DND-41 (cell line): ENCODE data around the gene MAD2L1.

Experiments
- ATAC-seq: fragments of 200-7000 bp; cut with Tn5 transposase; 3 replicates; pipeline ENCODE4 v1.9.1; 2021; ENCODE audit warnings: low read depth; ENCODE audit not compliant: insufficient read depth
- DNase-seq: peaks from one replicate; pipeline ENCODE4 v3.0.0-alpha.2; 2020
- H2AFZ ChIP-seq: 2 replicates; pipeline ENCODE4 v1.6.0; 2012; ENCODE audit warnings: low read depth, low read length
- H3K27ac ChIP-seq: 2 replicates; pipeline ENCODE4 v1.5.1; 2012; ENCODE audit warnings: low read length, inconsistent platforms
- H3K27me3 ChIP-seq: fragments of 200-600 bp; sonication (generic); 2 replicates; pipeline ENCODE4 v1.6.0; 2012; ENCODE audit warnings: low read length, mild to moderate bottlenecking, inconsistent platforms; ENCODE audit not compliant: insufficient read depth, poor library complexity
- H3K36me3 ChIP-seq: 2 replicates; pipeline ENCODE4 v1.5.1; 2012; ENCODE audit warnings: low read length, inconsistent platforms; ENCODE audit not compliant: insufficient read depth
- H3K4me1 ChIP-seq: 2 replicates; pipeline ENCODE4 v1.5.1; 2012; ENCODE audit warnings: mild to moderate bottlenecking, low read length; ENCODE audit not compliant: insufficient read depth
- H3K4me2 ChIP-seq: 2 replicates; pipeline ENCODE4 v1.6.0; 2012; ENCODE audit warnings: mild to moderate bottlenecking, moderate library complexity, low read length, inconsistent platforms; ENCODE audit not compliant: insufficient read depth
- H3K4me3 ChIP-seq, 2 experiments: fragments of 200-600 bp in 1 of 2; shearing (Covaris generic) in 1 of 2; 2 replicates each; pipeline ENCODE4 v1.5.1; 2012 to 2016; ENCODE audit warnings: inconsistent platforms in 2 of 2, low read length in 2 of 2, mild to moderate bottlenecking in 2 of 2, low read depth in 1 of 2, moderate library complexity in 1 of 2
- H3K79me2 ChIP-seq: 2 replicates; pipeline ENCODE4 v1.6.0; 2012; ENCODE audit warnings: low read length, inconsistent platforms; ENCODE audit not compliant: insufficient read depth
- H3K9ac ChIP-seq: 2 replicates; pipeline ENCODE4 v1.6.0; 2012; ENCODE audit warnings: low read depth, mild to moderate bottlenecking, inconsistent platforms, low read length, moderate library complexity
- H3K9me3 ChIP-seq: 2 replicates; pipeline ENCODE4 v1.5.1; 2012; ENCODE audit warnings: low read length, moderate library complexity, mild to moderate bottlenecking, inconsistent platforms; ENCODE audit not compliant: insufficient read depth, severe bottlenecking
- H4K20me1 ChIP-seq: 2 replicates; pipeline ENCODE4 v1.6.0; 2012; ENCODE audit warnings: low read length; ENCODE audit not compliant: insufficient read depth
- EZH2 ChIP-seq: IDR thresholded peaks from 3 replicates; pipeline ENCODE4 v1.6.1; 2012; ENCODE audit warnings: borderline replicate concordance, low read depth, mild to moderate bottlenecking, moderate library complexity, low read length, inconsistent platforms; ENCODE audit not compliant: severe bottlenecking
- TF ChIP-seq, protein P1 (sequence below): IDR thresholded peaks from 2 replicates; pipeline ENCODE4 v1.5.1; 2012; ENCODE audit warnings: borderline replicate concordance, low read length, moderate library complexity, mild to moderate bottlenecking; ENCODE audit not compliant: poor library complexity, severe bottlenecking; ENCODE audit errors: extremely low read depth

The MAD2L1 gene

GRCh38 chr4:120062663-120063195 lies 3.9 kb downstream of the MAD2L1 start:
- Histone ChIP-seq H3K9me3 (no peaks in the 10 kb centered on the region), H3K27me3 (no peaks in the 10 kb centered on the region), H4K20me1 (peaks cover 41% of the 10 kb centered on the region), H3K79me2 (peaks cover 94% of the 10 kb centered on the region), H3K4me3 (peak overlapping the region in 1 of 2 experiments; percentile 8; a peak in 2 of 4 replicates), H2AFZ (no peak overlapping the region), H3K36me3 (peaks cover 77% of the 10 kb centered on the region), H3K27ac (no peak overlapping the region), H3K4me1 (peaks cover 40% of the 10 kb centered on the region), H3K4me2 (peak overlapping the region; percentile 76), H3K9ac (peak overlapping the region; percentile 88)
- DNase-seq (no peak), ATAC-seq (no peak)
- TF ChIP-seq, protein P1, sequence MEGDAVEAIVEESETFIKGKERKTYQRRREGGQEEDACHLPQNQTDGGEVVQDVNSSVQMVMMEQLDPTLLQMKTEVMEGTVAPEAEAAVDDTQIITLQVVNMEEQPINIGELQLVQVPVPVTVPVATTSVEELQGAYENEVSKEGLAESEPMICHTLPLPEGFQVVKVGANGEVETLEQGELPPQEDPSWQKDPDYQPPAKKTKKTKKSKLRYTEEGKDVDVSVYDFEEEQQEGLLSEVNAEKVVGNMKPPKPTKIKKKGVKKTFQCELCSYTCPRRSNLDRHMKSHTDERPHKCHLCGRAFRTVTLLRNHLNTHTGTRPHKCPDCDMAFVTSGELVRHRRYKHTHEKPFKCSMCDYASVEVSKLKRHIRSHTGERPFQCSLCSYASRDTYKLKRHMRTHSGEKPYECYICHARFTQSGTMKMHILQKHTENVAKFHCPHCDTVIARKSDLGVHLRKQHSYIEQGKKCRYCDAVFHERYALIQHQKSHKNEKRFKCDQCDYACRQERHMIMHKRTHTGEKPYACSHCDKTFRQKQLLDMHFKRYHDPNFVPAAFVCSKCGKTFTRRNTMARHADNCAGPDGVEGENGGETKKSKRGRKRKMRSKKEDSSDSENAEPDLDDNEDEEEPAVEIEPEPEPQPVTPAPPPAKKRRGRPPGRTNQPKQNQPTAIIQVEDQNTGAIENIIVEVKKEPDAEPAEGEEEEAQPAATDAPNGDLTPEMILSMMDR: no peak
- no peak for TF ChIP-seq EZH2

- peaks cover 22% of the 10 kb centered on the region for H3K4me1 ChIP-seq
- H3K9ac ChIP-seq: no peak overlapping the region
- H3K36me3 ChIP-seq: peaks cover 90% of the 10 kb centered on the region
- DNase-seq (no peak), ATAC-seq (no peak)
- H3K4me3 ChIP-seq: no peak overlapping the region
- no peaks in the 10 kb centered on the region for H3K9me3 ChIP-seq
- H3K27ac ChIP-seq: no peak overlapping the region
- TF ChIP-seq EZH2: no peak
- TF ChIP-seq, protein P1: no peak
- peaks cover 70% of the 10 kb centered on the region for H3K79me2 ChIP-seq
- no peak overlapping the region for H2AFZ ChIP-seq
- peaks cover 43% of the 10 kb centered on the region for H4K20me1 ChIP-seq
- no peak overlapping the region for H3K4me2 ChIP-seq
- H3K27me3 ChIP-seq: no peaks in the 10 kb centered on the region
Observed at GRCh38 chr4:120059036-120059435, 7.6 kb downstream of the MAD2L1 start.

DNA sequence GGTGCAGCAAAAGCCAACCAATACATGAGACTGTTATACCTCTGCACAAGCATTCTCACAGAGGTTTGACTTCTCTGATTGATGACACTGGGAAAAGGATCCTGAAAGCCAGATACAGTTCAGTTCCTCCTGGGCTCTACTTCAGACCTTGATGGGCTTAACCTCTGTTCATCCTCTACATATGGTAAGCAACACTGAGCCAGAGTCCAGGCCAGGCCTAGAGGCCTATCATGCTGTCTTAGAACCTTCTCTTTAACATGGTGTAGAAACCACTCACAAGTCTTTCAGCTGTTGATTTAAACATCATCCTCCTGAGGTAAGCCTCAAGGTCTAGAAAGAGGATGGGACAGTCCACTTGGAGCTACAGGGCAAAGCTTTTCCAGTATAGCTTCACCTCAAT lies 9.2 kb downstream of the MAD2L1 start:
- H3K27ac ChIP-seq: 0 out of 2 replicates have a peak overlapping the region, but pooled peaks have one; percentile 4
- H3K27me3 ChIP-seq: no peaks in the 10 kb centered on the region
- no peak for DNase-seq
- H3K79me2 ChIP-seq: peaks cover 53% of the 10 kb centered on the region
- H3K4me2 ChIP-seq: no peak overlapping the region
- H2AFZ ChIP-seq: no peak overlapping the region
- no peak for TF ChIP-seq EZH2
- H3K4me3 ChIP-seq: no peak overlapping the region
- H4K20me1 ChIP-seq: peaks cover 27% of the 10 kb centered on the region
- H3K9me3 ChIP-seq: no peaks in the 10 kb centered on the region
- H3K4me1 ChIP-seq: peaks cover 6% of the 10 kb centered on the region
- no peak overlapping the region for H3K9ac ChIP-seq
- peak; percentile 35; the same call in 1 of the 3 replicates for ATAC-seq
- peaks cover 81% of the 10 kb centered on the region for H3K36me3 ChIP-seq

GRCh38 chr4:120056246-120056645 lies 10.4 kb downstream of the MAD2L1 start:
- Histone ChIP-seq H3K36me3 (peaks cover 71% of the 10 kb centered on the region), H3K4me2 (no peak overlapping the region), H3K79me2 (peaks cover 42% of the 10 kb centered on the region), H3K4me1 (no peaks in the 10 kb centered on the region; the same call in 1 of the 2 replicates), H4K20me1 (peaks cover 21% of the 10 kb centered on the region; the same call in 1 of the 2 replicates), H3K9me3 (no peaks in the 10 kb centered on the region), H3K4me3 (no peak overlapping the region), H3K27ac (no peak overlapping the region), H3K27me3 (no peaks in the 10 kb centered on the region), H2AFZ (no peak overlapping the region), H3K9ac (no peak overlapping the region)
- peak; percentile 60; the same call in 2 of the 3 replicates for ATAC-seq
- DNase-seq: no peak
- no peak for TF ChIP-seq EZH2
- TF ChIP-seq, protein P1: peak; percentile 39
